K562 (cell line): Measurements from ENCODE around the gene DCUN1D4. TPM values are rescaled to one million over a fixed set of nuclear protein-coding genes. Genes with fewer than 3 reads are reported as not detected.

Experiments
- ATAC-seq: fragments of 200-7000 bp; cut with Tn5 transposase; 3 replicates; pipeline ENCODE4 v1.9.1; 2020; ENCODE audit warnings: moderate library complexity
- BruUV-seq: library from RNA; stranded (reverse); fragments of 400-500 nt; replicated peaks from 2 replicates; lab custom pipeline; 2021; lab: Mats Ljungman, UMichigan
- CTCF ChIA-PET: fragments of 300-600 bp; formaldehyde crosslinking; extraction: SDS; loops from one replicate; lab custom pipeline; 2021; ENCODE audit warnings: low intra/inter-chr PET ratio; lab: Yijun Ruan, JAX
- POLR2A ChIA-PET: fragments of 300-600, 350-650 bp; sonication (Branson Sonifier 250); formaldehyde crosslinking; extraction: SDS; loops from one replicate; lab custom pipeline; 2021; ENCODE audit warnings: antibody characterized with exemption, inconsistent platforms; lab: Yijun Ruan, JAX
- DNase-seq, 4 experiments: peaks; one replicate each; pipeline versions ENCODE4 v3.0.0 to v3.0.0-alpha.2; 2011 to 2018; ENCODE audit warnings: low spot score in 3 of 4, mixed read lengths in 3 of 4; ENCODE audit errors: extremely low read depth in 1 of 4
- FAIRE-seq: peaks from 2 replicates; lab custom pipeline; 2011; peaks lifted over from hg19 to GRCh38; lab: Jason Lieb, UNC
- H2AFZ ChIP-seq: 2 replicates; pipeline ENCODE4 v1.6.0; 2011; ENCODE audit warnings: low read depth, low read length, control low read depth, inconsistent platforms
- H3K27ac ChIP-seq: fragments of 200-600 bp; 3 replicates; pipeline ENCODE4 v1.8.0; 2011; ENCODE audit warnings: low read depth, mild to moderate bottlenecking, control low read depth, inconsistent platforms, low read length, moderate library complexity, mixed read lengths; ENCODE audit errors: extremely low read depth
- H3K27me3 ChIP-seq, 2 experiments: fragments of 300-600 bp in 1 of 2; 2 replicates in 1 of 2; 3 replicates in 1 of 2; pipeline versions ENCODE4 v1.6.0 to v1.8.0; 2011; ENCODE audit warnings: inconsistent platforms in 2 of 2, low read length in 2 of 2, mild to moderate bottlenecking in 1 of 2, mixed read lengths in 1 of 2, moderate library complexity in 1 of 2; ENCODE audit not compliant: control insufficient read depth in 2 of 2, insufficient read depth in 2 of 2
- H3K36me3 ChIP-seq: fragments of 300-600 bp; 3 replicates; pipeline ENCODE4 v1.8.0; 2011; ENCODE audit warnings: mild to moderate bottlenecking, low read length, inconsistent platforms; ENCODE audit not compliant: control insufficient read depth, insufficient read depth
- H3K4me1 ChIP-seq, 2 experiments: fragments of 200-600 bp in 1 of 2; replicated peaks in 1 of 2; 2 replicates in 1 of 2; 3 replicates in 1 of 2; pipeline versions ENCODE4 v1.5.1 to v1.8.0; 2011; ENCODE audit warnings: inconsistent platforms in 2 of 2, low read length in 2 of 2, mild to moderate bottlenecking in 1 of 2, mixed read lengths in 1 of 2, moderate library complexity in 1 of 2; ENCODE audit not compliant: control insufficient read depth in 2 of 2, insufficient read depth in 2 of 2
- H3K4me2 ChIP-seq: 2 replicates; pipeline ENCODE4 v1.6.1; 2011; ENCODE audit warnings: low read length, control low read depth, inconsistent platforms, mixed read lengths; ENCODE audit not compliant: insufficient read depth
- H3K4me3 ChIP-seq: fragments of 200-600 bp; sonication (generic), shearing (Covaris generic); 2 replicates; pipeline ENCODE4 v1.5.1; 2016; ENCODE audit warnings: control low read depth, inconsistent platforms
- H3K79me2 ChIP-seq: fragments of 200-600 bp; 3 replicates; pipeline ENCODE4 v1.8.0; 2011; ENCODE audit warnings: low read length, inconsistent platforms; ENCODE audit not compliant: control insufficient read depth, insufficient read depth
- H3K9ac ChIP-seq, 2 experiments: 2 replicates each; pipeline versions ENCODE4 v1.6.0 to v1.6.1; 2011; ENCODE audit warnings: low read depth in 2 of 2, low read length in 2 of 2, control low read depth in 1 of 2, inconsistent platforms in 1 of 2, mild to moderate bottlenecking in 1 of 2, mixed read lengths in 1 of 2; ENCODE audit not compliant: insufficient read depth in 1 of 2
- H3K9me1 ChIP-seq: one replicate; pipeline ENCODE4 v1.6.0; 2011; ENCODE audit warnings: inconsistent platforms, mild to moderate bottlenecking, low read length, moderate library complexity; ENCODE audit not compliant: control insufficient read depth, insufficient read depth
- H3K9me3 ChIP-seq: replicated peaks from 2 replicates; pipeline ENCODE4 v1.5.1; 2011; ENCODE audit warnings: low read depth, low read length, inconsistent platforms; ENCODE audit not compliant: control insufficient read depth, insufficient read depth
- H4K20me1 ChIP-seq: replicated peaks from 2 replicates; pipeline ENCODE4 v1.6.1; 2011; ENCODE audit warnings: low read length, inconsistent platforms, mixed read lengths; ENCODE audit not compliant: control insufficient read depth, insufficient read depth
- CBX3 ChIP-seq, 2 experiments: IDR thresholded peaks; 1 replicate in 1 of 2; 2 replicates in 1 of 2; pipeline ENCODE4 v1.6.1; 2012; ENCODE audit warnings: inconsistent platforms in 2 of 2, low read length in 2 of 2, borderline replicate concordance in 1 of 2, control low read depth in 1 of 2
- CHD1 ChIP-seq: fragments of 200-600 bp; sonication (generic); IDR thresholded peaks from one replicate; pipeline ENCODE4 v1.6.1; 2012; ENCODE audit warnings: mild to moderate bottlenecking, moderate library complexity, low read length, inconsistent platforms
- RBM22 ChIP-seq: fragments of 200-400 bp; formaldehyde crosslinking; IDR thresholded peaks from 2 replicates; pipeline ENCODE4 v1.6.1; 2018; ENCODE audit warnings: low read length, low read depth; ENCODE audit not compliant: poor library complexity, severe bottlenecking
- SMARCB1 ChIP-seq: IDR thresholded peaks from 2 replicates; pipeline ENCODE4 v1.6.1; 2011; ENCODE audit warnings: improper control_type of control experiment, low read depth; ENCODE audit not compliant: insufficient read length
- SMARCC2 ChIP-seq: fragments of 450-650 bp; IDR thresholded peaks from 2 replicates; pipeline ENCODE4 v1.6.1; 2017; ENCODE audit warnings: antibody characterized with exemption, moderate library complexity, mild to moderate bottlenecking, low read depth
- ZFP30 ChIP-seq: fragments of 250-450 bp; sonication (Bioruptor Pico); IDR thresholded peaks from 2 replicates; pipeline ENCODE4 v1.8.0; 2022; ENCODE audit warnings: moderate library complexity, mild to moderate bottlenecking, inconsistent platforms, borderline replicate concordance
- ZNF780A ChIP-seq: fragments of 250-450 bp; sonication (Bioruptor Pico); IDR thresholded peaks from 2 replicates; pipeline ENCODE4 v1.5.0; 2021; ENCODE audit warnings: mild to moderate bottlenecking
- ZNF830 ChIP-seq: fragments of 250-450 bp; sonication (Bioruptor Pico); IDR thresholded peaks from 2 replicates; pipeline ENCODE4 v1.5.0; 2021; ENCODE audit warnings: mild to moderate bottlenecking
- WGBS: fragments of 100-300 bp; shearing (Covaris generic); methylation state at CpG from one replicate; pipeline ENCODE4 v1.1.6; 2016; ENCODE audit warnings: low coverage, mixed read lengths; ENCODE audit not compliant: insufficient coverage; ENCODE audit errors: missing lambda C conversion rate; 5-methylcytosine and 5-hydroxymethylcytosine counted together
- in situ Hi-C: fragments of 300-500 bp; cut with MboI; formaldehyde crosslinking; loops from 4 replicates; pipeline ENCODE4 v1.15.0; 2018; ENCODE audit warnings: inconsistent platforms, mixed read lengths
- intact Hi-C: fragments of 100-400 bp; cut with micrococcal nuclease; formaldehyde crosslinking; loops from 2 replicates; pipeline ENCODE4 v1.14.2; 2022
- polyA plus RNA-seq, 8 experiments: library from polyadenylated mRNA; depleted of rRNA in 4 of 8; stranded (reverse) in 5 of 8; unstranded in 3 of 8; fragments of >200 nt; fragmentation: Nextera tagmentation in 2 of 8; fragmentation: Illumina TruSeq in 1 of 8; extraction: Ambion mirVana in 2 of 8; extraction: Trizol in 1 of 8; gene quantifications; 2 replicates each; pipeline versions ENCODE4 v1.2.1 to v1.2.3, GENCODE V29; 2011 to 2014; ENCODE audit warnings: inconsistent platforms in 1 of 8, missing spikeins in 1 of 8
- total RNA-seq, 7 experiments: library from RNA; depleted of rRNA in 6 of 7; stranded (reverse); fragments of >200 nt in 6 of 7; fragmentation: Illumina TruSeq in 2 of 7; extraction: Trizol in 2 of 7; gene quantifications; 2 replicates each; pipeline versions ENCODE4 v1.2.1 to v1.2.3, GENCODE V29; 2011 to 2021; ENCODE audit warnings: low replicate concordance in 1 of 7
- TF ChIP-seq, protein P1 (sequence below): sonication (generic); formaldehyde crosslinking; IDR thresholded peaks from 2 replicates; pipeline ENCODE4 v1.5.0; 2020; ENCODE audit warnings: missing genetic modification reagents
- TF ChIP-seq, protein P2 (sequence below): fragments of 200-800 bp; sonication (Bioruptor generic); IDR thresholded peaks from 2 replicates; pipeline ENCODE4 v1.6.1; 2017; ENCODE audit warnings: missing genetic modification characterization, missing compliant biosample characterization

DCUN1D4 gene
- total and polyA plus RNA-seq, 9 of the 15 experiments (the other 6 are each of a cell fraction or from before 2014, with no cell fraction given) = 15.1 to 73.5 (median 23.0) TPM

DNA sequence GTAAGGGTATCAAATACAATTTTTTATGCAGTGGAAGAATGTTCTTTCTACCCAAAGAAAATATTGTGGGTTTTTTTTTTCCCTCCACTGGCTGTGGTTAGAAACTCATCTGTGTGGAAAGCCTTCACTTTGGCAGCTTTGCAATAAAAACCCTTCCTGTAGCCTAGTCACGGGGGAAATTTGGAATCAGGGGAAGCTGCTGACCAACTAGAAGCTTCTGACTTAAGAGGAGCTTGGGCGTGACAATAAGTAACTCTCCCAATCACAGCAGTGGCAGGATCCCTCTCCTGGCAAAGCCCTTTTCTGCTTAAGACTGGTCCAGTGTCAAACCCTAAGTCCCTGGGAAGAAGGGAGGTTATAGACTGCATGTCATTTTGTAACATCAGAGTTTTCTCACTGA is 89.3 kb downstream of the DCUN1D4 start (continued):
- TF ChIP-seq ZFP30 = no peak
- no peak for TF ChIP-seq SMARCB1

DNA sequence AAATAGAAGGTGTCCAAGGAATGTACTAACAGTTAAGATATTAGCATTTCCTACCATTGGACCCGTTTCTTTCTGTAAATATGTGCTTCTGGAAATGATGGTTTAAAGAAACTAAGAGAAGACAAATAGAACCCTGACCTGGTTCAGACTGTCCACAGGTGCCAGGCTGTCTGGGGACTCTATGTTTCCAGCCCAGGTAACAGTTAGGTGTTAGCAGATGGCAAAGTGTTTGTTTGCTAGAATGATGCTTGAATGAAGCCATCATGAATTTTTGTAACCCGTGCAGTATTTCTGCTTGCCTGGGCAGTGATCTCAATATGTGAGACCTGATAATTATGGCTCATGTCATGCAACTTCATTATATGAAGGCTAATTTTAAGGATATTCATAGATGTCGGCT is 89.7 kb downstream of the DCUN1D4 start:
- Histone ChIP-seq H3K4me1 (no peaks in the 10 kb centered on the region), H4K20me1 (no peaks in the 10 kb centered on the region), H3K4me2 (no peak overlapping the region), H2AFZ (no peak overlapping the region), H3K36me3 (no peaks in the 10 kb centered on the region), H3K9ac (no peak overlapping the region), H3K27me3 (no peaks in the 10 kb centered on the region), H3K4me3 (no peak overlapping the region), H3K9me1 (no peaks in the 10 kb centered on the region), H3K9me3 (no peaks in the 10 kb centered on the region), H3K27ac (no peak overlapping the region), H3K79me2 (no peaks in the 10 kb centered on the region)
- in situ Hi-C loops (no loop called here), intact Hi-C loops (no loop called here)
- 3% methylated on average over 3 of the region's 3 CpGs for WGBS
- ChIA-PET CTCF (no interaction called here), POLR2A (no interaction called here)
- DNase-seq (no peak), ATAC-seq (no peak), FAIRE-seq (no peak)
- BruUV-seq = no TSS peak
- TF ChIP-seq SMARCC2 (no peak), ZNF830 (CRISPR knock-in tag) (no peak), ZNF780A (CRISPR knock-in tag) (no peak), CBX3 (IDR thresholded peaks at IDR 0.05; ENCODE audit: borderline replicate concordance in 1 of 2, low read length in 2 of 2) (no peak), RBM22 (no peak), CHD1 (no peak)
- TF ChIP-seq, protein P1, sequence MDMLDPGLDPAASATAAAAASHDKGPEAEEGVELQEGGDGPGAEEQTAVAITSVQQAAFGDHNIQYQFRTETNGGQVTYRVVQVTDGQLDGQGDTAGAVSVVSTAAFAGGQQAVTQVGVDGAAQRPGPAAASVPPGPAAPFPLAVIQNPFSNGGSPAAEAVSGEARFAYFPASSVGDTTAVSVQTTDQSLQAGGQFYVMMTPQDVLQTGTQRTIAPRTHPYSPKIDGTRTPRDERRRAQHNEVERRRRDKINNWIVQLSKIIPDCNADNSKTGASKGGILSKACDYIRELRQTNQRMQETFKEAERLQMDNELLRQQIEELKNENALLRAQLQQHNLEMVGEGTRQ = no peak
- TF ChIP-seq, protein P2, sequence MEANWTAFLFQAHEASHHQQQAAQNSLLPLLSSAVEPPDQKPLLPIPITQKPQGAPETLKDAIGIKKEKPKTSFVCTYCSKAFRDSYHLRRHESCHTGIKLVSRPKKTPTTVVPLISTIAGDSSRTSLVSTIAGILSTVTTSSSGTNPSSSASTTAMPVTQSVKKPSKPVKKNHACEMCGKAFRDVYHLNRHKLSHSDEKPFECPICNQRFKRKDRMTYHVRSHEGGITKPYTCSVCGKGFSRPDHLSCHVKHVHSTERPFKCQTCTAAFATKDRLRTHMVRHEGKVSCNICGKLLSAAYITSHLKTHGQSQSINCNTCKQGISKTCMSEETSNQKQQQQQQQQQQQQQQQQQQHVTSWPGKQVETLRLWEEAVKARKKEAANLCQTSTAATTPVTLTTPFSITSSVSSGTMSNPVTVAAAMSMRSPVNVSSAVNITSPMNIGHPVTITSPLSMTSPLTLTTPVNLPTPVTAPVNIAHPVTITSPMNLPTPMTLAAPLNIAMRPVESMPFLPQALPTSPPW (CRISPR knock-in tag) = no peak
